Activated T-helper 1 cell treated with Interleukin-2 at 50 U/mL for 16 hours (primary cell): ENCODE measurements around the gene CENPU.

Experiments
- DNase-seq: peaks from one replicate; pipeline ENCODE4 v3.0.0-alpha.2; 2020; ENCODE audit warnings: low read depth

Gene CENPU

DNA sequence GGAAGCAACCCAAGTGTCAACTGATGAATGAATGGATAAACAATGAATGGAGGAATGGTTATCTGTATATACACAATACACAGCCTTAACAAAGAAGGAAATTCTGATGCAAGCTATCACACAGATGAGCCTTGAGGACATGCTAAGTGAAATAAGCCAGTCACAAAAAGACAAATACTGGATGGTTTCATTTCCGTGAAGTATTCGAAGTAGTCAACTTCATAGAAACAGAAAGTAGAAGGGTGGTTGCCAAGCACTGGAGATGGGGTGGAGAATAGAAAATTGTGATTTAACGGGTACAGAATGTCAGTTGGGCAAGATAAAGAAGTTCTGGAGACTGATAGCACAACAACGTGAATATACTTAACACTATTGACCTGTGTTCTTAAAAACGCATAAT, 28.2 kb downstream of the CENPU start:
- DNase-seq: no peak

DNA sequence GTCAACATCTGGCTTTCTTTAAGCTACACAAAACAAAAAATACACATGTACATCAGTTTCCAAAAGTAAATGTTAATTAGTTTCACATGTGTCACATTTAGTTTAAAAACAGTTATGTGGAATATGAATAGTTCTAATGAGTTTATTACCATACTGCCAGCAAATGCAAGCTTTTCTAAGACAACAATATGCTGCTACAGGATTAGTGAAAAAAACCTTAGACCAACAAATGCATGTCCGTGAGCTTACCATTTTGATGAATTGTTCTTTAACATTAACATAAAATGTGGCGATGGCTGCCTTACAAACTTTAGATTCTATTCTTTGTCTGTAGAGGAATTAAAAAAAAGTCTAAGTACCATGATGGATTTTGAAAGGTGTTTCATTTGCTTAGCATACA, 31.8 kb downstream of the CENPU start:
- DNase-seq: no peak

DNA sequence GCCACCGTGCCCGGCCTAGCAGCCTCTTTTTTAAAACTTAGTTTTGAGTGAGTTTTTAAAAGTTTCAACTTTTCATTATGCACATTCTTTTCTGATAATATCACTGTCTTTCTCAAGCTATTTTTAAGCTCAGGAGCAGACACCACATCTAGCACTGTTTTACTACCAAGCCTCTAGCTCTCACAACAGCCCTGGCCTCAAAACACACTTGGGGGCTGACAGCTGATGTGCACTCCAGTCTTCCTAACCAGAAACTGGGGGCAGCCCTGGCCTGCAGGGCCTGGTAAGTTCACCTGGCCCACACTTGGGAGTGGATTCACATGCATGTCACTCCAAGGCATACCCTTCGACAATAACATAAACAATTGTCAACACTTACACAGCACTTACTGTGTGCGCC, 34.0 kb downstream of the CENPU start:
- DNase-seq: no peak

DNA sequence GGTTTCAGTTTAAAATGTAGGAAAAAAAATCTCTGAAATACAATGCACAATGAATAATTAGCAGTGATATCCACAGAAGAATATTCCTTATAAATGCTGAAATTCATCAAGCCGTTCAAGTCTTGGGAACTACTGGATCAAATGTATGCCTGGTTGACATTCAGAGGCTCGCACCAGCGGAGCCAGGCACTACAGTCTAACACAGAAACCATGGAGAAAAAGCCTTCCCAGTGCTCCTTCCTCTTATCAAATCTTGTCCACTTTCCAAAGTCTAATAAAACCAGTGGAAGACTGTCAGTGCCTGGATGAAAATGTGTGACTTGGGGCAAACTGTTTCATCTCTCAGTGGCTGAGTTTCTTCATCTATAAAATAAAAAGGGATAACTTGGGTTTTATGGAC, 35.9 kb downstream of the CENPU start:
- no peak for DNase-seq

- no peak for DNase-seq
These were observed 38.6 kb downstream of the CENPU start for GRCh38 chr4:184695178-184695896.

DNA sequence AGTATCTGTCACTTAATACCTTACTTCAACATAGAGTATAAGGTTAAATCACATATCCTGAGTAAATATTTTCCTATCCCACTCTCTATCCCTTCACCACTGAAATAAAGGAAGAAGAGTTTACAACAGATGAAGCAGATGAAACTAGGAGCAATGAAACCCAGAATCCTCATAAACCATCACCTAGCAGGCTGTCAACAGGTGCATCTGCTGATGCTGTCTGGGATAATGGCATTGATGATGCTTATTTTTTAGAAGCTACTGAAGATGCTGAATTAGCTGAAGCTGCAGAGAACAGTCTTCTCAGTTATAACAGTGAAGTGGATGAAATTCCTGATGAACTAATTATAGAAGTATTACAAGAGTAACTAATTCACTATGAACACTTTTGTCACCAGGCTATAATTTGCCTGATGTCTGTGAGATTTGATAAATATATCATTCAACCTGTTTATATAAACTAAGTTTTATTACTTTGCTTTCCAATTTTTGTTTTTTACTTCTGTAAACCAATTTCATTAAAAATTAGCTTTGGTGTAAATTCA, 39.4 kb downstream of the CENPU start:
- DNase-seq: no peak

GRCh38 chr4:184693056-184693455, 40.8 kb downstream of the CENPU start:
- no peak for DNase-seq

GRCh38 chr4:184689681-184690080, 44.2 kb downstream of the CENPU start:
- DNase-seq: no peak

GRCh38 chr4:184688447-184688846, 45.4 kb downstream of the CENPU start:
- no peak for DNase-seq

DNA sequence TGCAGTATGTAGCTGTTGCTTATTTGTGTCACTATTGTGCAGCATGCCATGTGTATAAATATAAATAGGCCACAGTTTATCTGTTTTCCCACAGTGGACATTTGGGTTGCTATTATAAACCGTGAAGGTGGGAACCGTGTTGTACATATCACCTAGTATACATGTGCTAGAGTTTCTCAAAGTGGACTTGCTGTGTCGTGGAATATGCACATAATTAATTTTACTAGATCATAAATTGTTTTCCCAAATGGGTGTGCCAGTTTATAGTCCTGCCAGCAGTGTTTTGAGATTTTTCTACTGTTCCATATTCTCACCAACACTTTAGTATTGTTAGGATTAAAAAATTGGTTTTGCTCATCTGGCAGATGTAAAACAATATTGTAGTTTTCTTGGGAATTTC, 45.9 kb downstream of the CENPU start:
- no peak for DNase-seq

- no peak for DNase-seq
These were observed 49.3 kb downstream of the CENPU start for GRCh38 chr4:184684491-184685189.

DNA sequence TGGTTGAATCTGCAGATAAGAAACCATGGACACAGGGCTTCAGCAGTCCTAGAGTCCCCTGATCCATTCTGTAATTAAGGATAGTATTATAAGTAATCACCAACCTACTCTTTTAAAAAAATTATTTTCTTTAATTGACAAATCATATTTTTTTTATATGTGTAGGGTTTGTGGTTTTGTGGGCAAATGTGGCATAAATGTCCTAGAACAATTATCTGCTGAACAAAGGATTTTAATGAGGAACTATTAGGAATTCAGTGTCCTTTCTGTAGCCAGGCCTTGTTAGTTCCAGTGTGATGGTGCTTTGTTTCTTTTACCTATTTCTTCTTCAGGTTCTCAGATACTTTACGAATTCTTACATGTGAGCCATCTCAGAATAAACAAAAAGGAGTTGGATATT, 52.0 kb downstream of the CENPU start:
- DNase-seq: no peak

- DNase-seq: no peak
These were observed 53.2 kb downstream of the CENPU start for GRCh38 chr4:184680698-184681097.

- no peak for DNase-seq
These were observed 57.9 kb downstream of the CENPU start for GRCh38 chr4:184675821-184676492.

- DNase-seq: no peak
These were observed 58.9 kb downstream of the CENPU start for GRCh38 chr4:184675018-184675417.

- DNase-seq: no peak
These were observed 59.9 kb downstream of the CENPU start for GRCh38 chr4:184674011-184674410.

DNA sequence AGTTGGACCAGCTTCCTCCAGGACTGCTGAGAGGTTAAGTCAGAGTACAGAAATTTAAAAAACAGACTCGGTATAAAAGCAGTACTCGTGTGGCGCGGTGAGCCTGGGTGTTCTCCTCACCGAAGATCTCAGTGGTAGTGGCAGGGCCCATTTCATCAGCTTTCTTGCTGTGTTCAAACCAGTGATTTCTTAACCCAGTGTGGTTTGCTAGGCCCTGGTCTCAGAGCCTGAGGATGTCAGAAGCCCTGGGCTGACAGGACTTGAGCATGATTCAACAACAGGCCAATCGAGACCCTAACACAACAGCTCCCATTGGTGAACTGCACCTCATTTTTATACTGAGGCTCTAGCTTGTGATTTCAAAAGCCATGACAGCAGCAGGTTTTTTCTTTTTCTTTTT, 61.2 kb downstream of the CENPU start:
- DNase-seq: no peak

- DNase-seq: no peak
These were observed 62.8 kb downstream of the CENPU start for GRCh38 chr4:184671101-184671500.

DNA sequence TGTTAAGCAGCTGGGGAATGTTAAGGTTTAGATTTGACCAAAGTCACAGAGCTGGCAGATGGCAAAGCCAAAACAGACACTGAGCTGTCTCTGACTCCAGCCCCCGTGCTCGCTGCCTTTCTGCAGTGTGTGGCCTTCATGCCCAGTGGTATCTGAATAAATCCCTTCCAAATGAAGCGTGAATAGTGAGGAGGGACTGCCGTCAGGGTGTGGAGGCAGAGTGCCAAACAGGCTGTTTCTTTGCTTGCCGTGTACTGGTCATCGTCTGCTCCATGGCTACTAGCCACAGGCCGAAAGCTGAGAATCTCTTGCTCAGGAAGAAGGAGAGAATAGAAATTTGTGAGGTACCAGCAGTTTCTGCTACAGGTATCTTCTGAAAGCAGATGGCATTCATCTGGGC, 64.6 kb downstream of the CENPU start:
- DNase-seq: no peak

DNA sequence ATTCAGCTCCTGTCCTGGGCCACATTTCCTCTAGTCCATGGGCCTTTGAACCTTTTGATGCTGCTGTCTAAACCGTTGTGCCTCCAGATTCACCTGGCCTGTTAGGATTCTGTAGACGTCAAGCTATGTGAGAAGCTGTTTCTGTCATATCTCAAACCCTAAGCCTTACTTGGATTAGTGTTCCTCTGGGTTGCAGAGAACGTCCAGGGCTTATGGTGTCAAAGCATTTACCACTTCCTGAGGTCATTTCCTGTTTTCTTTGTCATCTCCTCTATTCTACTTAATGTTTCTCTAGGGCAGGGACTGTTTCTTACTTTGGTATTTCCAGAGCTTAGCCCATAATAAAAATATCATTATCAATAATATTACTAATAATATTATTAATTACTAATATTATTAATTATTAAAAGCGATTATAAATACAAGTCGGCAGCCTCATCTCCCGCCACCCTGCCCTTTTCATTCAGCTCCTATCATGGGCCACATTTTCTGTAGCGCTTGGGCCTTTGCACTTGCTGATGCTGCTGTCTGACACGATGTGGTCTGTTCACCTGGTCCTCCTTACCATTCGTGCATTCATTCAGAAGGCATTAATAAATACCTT, 65.3 kb downstream of the CENPU start:
- no peak for DNase-seq

DNA sequence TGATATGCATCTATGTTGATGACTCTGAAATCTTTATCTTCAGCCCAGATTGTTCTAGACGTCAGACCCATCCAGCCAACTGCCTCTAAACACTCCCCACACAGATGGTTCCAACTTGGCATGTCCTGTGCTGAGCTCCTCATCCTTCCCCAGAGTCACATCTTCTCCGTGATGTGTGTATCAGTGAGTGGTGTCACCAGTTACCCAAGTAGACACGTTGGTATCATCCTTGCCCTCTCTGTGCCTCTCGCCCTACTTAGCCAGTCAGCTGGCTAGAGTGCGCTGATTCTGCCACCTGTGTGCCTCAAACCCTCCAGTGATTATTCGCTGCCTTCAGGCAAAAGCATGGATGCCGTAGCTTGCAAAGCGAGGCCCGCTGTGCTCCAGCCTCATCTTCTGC, 65.8 kb downstream of the CENPU start:
- DNase-seq: no peak

DNA sequence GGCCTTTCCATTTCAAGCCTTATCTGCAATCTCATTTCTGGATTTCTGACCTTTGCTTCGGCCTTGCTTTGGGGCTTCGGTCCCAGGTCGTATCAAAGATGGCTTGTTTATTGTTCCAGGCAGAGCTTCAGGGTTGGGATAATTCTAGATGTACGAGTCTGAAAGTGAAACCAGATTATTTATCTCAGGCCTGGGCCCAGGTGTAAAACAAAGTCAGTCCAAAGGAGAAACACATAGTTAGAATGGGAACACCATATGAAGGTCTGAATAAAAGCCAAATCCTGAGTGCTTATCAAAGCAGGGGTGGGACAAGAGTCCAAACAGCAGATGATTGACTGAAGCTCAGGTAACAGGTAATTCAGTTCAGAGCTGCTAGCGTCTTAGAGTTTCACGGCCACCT, 67.2 kb downstream of the CENPU start:
- no peak for DNase-seq
